Liver (tissue), 9 donors: Measurements from ENCODE around the gene CD2. TPM values are rescaled to one million over a fixed set of nuclear protein-coding genes. Genes with fewer than 3 reads are reported as not detected.

ENCODE experiments used
- DNase-seq: peaks from one replicate; pipeline ENCODE4 v3.0.0-alpha.2; 2017; ENCODE audit warnings: low spot score
- H3K27ac ChIP-seq, 2 donors: one replicate each; pipeline ENCODE4 v1.7.0; 2013; ENCODE audit warnings: inconsistent platforms in 2 of 2, low read length in 2 of 2, control low read depth in 1 of 2, low read depth in 1 of 2, mild to moderate bottlenecking in 1 of 2
- H3K27me3 ChIP-seq, 4 donors: one replicate each; pipeline versions ENCODE4 v1.6.1 to v1.7.0; 2013; ENCODE audit warnings: low read length in 3 of 4, inconsistent platforms in 1 of 4, mild to moderate bottlenecking in 1 of 4, moderate library complexity in 1 of 4; ENCODE audit not compliant: control insufficient read depth in 4 of 4, insufficient read depth in 4 of 4
- H3K36me3 ChIP-seq, 4 donors: one replicate each; pipeline versions ENCODE4 v1.6.1 to v1.7.0; 2013; ENCODE audit warnings: low read length in 3 of 4, mild to moderate bottlenecking in 3 of 4, low read depth in 1 of 4, moderate library complexity in 1 of 4; ENCODE audit not compliant: control insufficient read depth in 4 of 4, insufficient read depth in 3 of 4
- H3K4me1 ChIP-seq, 4 donors: one replicate each; pipeline versions ENCODE4 v1.6.1 to v1.7.0; 2013; ENCODE audit warnings: low read length in 3 of 4, mild to moderate bottlenecking in 3 of 4, moderate library complexity in 1 of 4; ENCODE audit not compliant: control insufficient read depth in 4 of 4, insufficient read depth in 4 of 4
- H3K4me3 ChIP-seq, 3 donors: one replicate each; pipeline versions ENCODE4 v1.6.1 to v1.7.0; 2013; ENCODE audit warnings: low read length in 3 of 3, control low read depth in 1 of 3, low read depth in 1 of 3, mild to moderate bottlenecking in 1 of 3
- H3K9ac ChIP-seq, 2 donors: one replicate each; pipeline ENCODE4 v1.7.0; 2013; ENCODE audit warnings: low read length in 2 of 2, mild to moderate bottlenecking in 2 of 2, moderate library complexity in 2 of 2, control low read depth in 1 of 2, low read depth in 1 of 2
- H3K9me3 ChIP-seq, 4 donors: one replicate each; pipeline versions ENCODE4 v1.6.1 to v1.7.0; 2013; ENCODE audit warnings: low read length in 3 of 4; ENCODE audit not compliant: control insufficient read depth in 4 of 4
- ATF3 ChIP-seq: IDR thresholded peaks from 2 replicates; pipeline ENCODE4 v1.6.1; 2016; ENCODE audit warnings: antibody characterized with exemption
- CTCF ChIP-seq: fragments of 150-350 bp; IDR thresholded peaks from 2 replicates; pipeline ENCODE4 v1.5.1; 2017; ENCODE audit warnings: improper control_type of control experiment, low read depth, low read length; ENCODE audit not compliant: missing input control
- EGR1 ChIP-seq, 2 donors: IDR thresholded peaks; 2 replicates each; pipeline ENCODE4 v1.6.1; 2016 to 2018; ENCODE audit warnings: antibody characterized with exemption in 2 of 2, low read depth in 2 of 2
- FOXA2 ChIP-seq: IDR thresholded peaks from 2 replicates; pipeline ENCODE4 v1.6.1; 2016; ENCODE audit warnings: antibody characterized with exemption
- GABPA ChIP-seq, 2 donors: IDR thresholded peaks in 1 of 2; conservative IDR thresholded peaks in 1 of 2; 2 replicates each; pipeline ENCODE4 v1.6.1; 2016; ENCODE audit warnings: antibody characterized with exemption in 2 of 2, mild to moderate bottlenecking in 1 of 2, moderate library complexity in 1 of 2
- HNF4A ChIP-seq, 2 donors: conservative IDR thresholded peaks; 2 replicates each; pipeline ENCODE4 v1.6.1; 2016; ENCODE audit warnings: antibody characterized with exemption in 2 of 2, mild to moderate bottlenecking in 2 of 2
- HNF4G ChIP-seq: IDR thresholded peaks from 2 replicates; pipeline ENCODE4 v1.6.1; 2016; ENCODE audit warnings: antibody characterized with exemption
- MAX ChIP-seq: IDR thresholded peaks from 2 replicates; pipeline ENCODE4 v1.6.1; 2016; ENCODE audit warnings: antibody characterized with exemption
- NR2F2 ChIP-seq: IDR thresholded peaks from 2 replicates; pipeline ENCODE4 v1.6.1; 2016; ENCODE audit warnings: antibody characterized with exemption
- RAD21 ChIP-seq, 2 donors: IDR thresholded peaks; 2 replicates each; pipeline ENCODE4 v1.6.1; 2016; ENCODE audit warnings: antibody characterized with exemption in 2 of 2, mild to moderate bottlenecking in 2 of 2
- REST ChIP-seq: IDR thresholded peaks from 2 replicates; pipeline ENCODE4 v1.6.1; 2016; ENCODE audit warnings: antibody characterized with exemption, mild to moderate bottlenecking
- RXRA ChIP-seq, 2 donors: IDR thresholded peaks; 2 replicates each; pipeline ENCODE4 v1.6.1; 2017 to 2018; ENCODE audit warnings: antibody characterized with exemption in 2 of 2, mild to moderate bottlenecking in 1 of 2
- SP1 ChIP-seq: IDR thresholded peaks from 2 replicates; pipeline ENCODE4 v1.6.1; 2018; ENCODE audit warnings: antibody characterized with exemption, mild to moderate bottlenecking
- TAF1 ChIP-seq: conservative IDR thresholded peaks from 2 replicates; pipeline ENCODE4 v1.6.1; 2016; ENCODE audit warnings: antibody characterized with exemption, mild to moderate bottlenecking
- ZBTB33 ChIP-seq: IDR thresholded peaks from 2 replicates; pipeline ENCODE4 v1.6.1; 2016; ENCODE audit warnings: antibody characterized with exemption
- WGBS: extraction: QIAGEN DNeasy Blood & Tissue Kit; methylation state at CpG from one replicate; pipeline ENCODE4 v1.1.7; 2013; 5-methylcytosine and 5-hydroxymethylcytosine counted together
- polyA plus RNA-seq, 2 donors: library from polyadenylated mRNA; stranded (reverse) in 1 of 2; unstranded in 1 of 2; fragments of 200-250 nt in 1 of 2; fragments of >200 nt in 1 of 2; fragmentation: Nextera tagmentation in 1 of 2; extraction: Ambion mirVana in 1 of 2; gene quantifications; one replicate each; pipeline versions ENCODE4 v1.2.1 to v1.2.3, GENCODE V29; 2013 to 2015
- total RNA-seq, 2 donors: library from RNA; depleted of rRNA; stranded (reverse); fragments of >200 nt; gene quantifications; one replicate each; pipeline ENCODE4 v1.2.3, GENCODE V29; 2014
- donor health status: healthy.
- donor health status: healthy.
- donor health status: healthy.
- donor health status: healthy.
- donor health status: healthy.

The CD2 gene
- total and polyA plus RNA-seq, 4 donors, result 0.28 to 1.5 (median 0.89) TPM

GRCh38 chr1:116771997-116772647, 17.9 kb downstream of the CD2 start:
- peaks cover 0 to 6% (median 2%) of the 10 kb centered on the region in 4 donors for H3K9me3 ChIP-seq
- no peak overlapping the region for H3K4me3 ChIP-seq
- peaks cover 0 to 3% (median 0%) of the 10 kb centered on the region in 4 donors for H3K4me1 ChIP-seq
- H3K9ac ChIP-seq, result no peak overlapping the region
- no peaks in the 10 kb centered on the region for H3K27me3 ChIP-seq
- H3K27ac ChIP-seq, result no peak overlapping the region
- no peak for DNase-seq
- 88% methylated on average over 2 of the region's 2 CpGs for WGBS
- no peaks in the 10 kb centered on the region for H3K36me3 ChIP-seq
- TF ChIP-seq GABPA (IDR thresholded peaks at IDR 0.05 in 1 of 2, conservative IDR thresholded peaks at IDR 0.05 in 1 of 2) (no peak), MAX (no peak), ZBTB33 (no peak), TAF1 (no peak), CTCF (no peak), HNF4A (conservative IDR thresholded peaks at IDR 0.05) (no peak), RAD21 (IDR thresholded peaks at IDR 0.05) (no peak), RXRA (IDR thresholded peaks at IDR 0.05) (no peak), REST (no peak), HNF4G (no peak), ATF3 (no peak)

GRCh38 chr1:116772648-116773045, 18.4 kb downstream of the CD2 start:
- Histone ChIP-seq H3K9ac (no peak overlapping the region), H3K4me1 (peaks cover 0 to 3% (median 0%) of the 10 kb centered on the region in 4 donors), H3K36me3 (no peaks in the 10 kb centered on the region), H3K27me3 (no peaks in the 10 kb centered on the region), H3K27ac (no peak overlapping the region), H3K4me3 (no peak overlapping the region), H3K9me3 (peaks cover 0 to 6% (median 2%) of the 10 kb centered on the region in 4 donors)
- no peak for DNase-seq
- WGBS, result 81% methylated on average over 1 of the region's 1 CpG
- TF ChIP-seq ATF3, result no peak
- no peak for TF ChIP-seq NR2F2
- no peak for TF ChIP-seq FOXA2
- no peak for TF ChIP-seq TAF1
- TF ChIP-seq RAD21 (IDR thresholded peaks at IDR 0.05), result no peak
- no peak for TF ChIP-seq SP1
- TF ChIP-seq EGR1 (IDR thresholded peaks at IDR 0.05; ENCODE audit: low read depth in 2 of 2), result no peak
- no peak for TF ChIP-seq MAX
- no peak for TF ChIP-seq GABPA (IDR thresholded peaks at IDR 0.05 in 1 of 2, conservative IDR thresholded peaks at IDR 0.05 in 1 of 2)
- no peak for TF ChIP-seq RXRA (IDR thresholded peaks at IDR 0.05)
- no peak for TF ChIP-seq HNF4A (conservative IDR thresholded peaks at IDR 0.05)
- TF ChIP-seq ZBTB33, result no peak
- no peak for TF ChIP-seq REST
